ENCODE results near the gene DYNC1I1.

GRCh38 chr7:95800787-95801186 lies 28.4 kb downstream of the DYNC1I1 start:
- TF ChIP-seq CTCF (conservative IDR thresholded peaks at IDR 0.05) (no peak), EZH2 (IDR thresholded peaks at IDR 0.05; ENCODE audit: low read depth) (no peak)
